DMS 273 (cell line): ENCODE results near the gene IGF1.

ENCODE experiments used
- DNase-seq: peaks from one replicate; lab custom pipeline; 2025; ENCODE audit not compliant: unreplicated experiment; lab: John Stamatoyannopoulos, UW

Gene IGF1

GRCh38 chr12:102480406-102480805, at the start of gene IGF1:
Gene IGF1 (minus strand): TSS chr12:102480563. CDS start chr12:102480381, 182 bp downstream.
- DNase-seq = peak; percentile 51

GRCh38 chr12:102528111-102528510, 47.7 kb upstream of the IGF1 start:
- DNase-seq = no peak

- no peak for DNase-seq
Observed at GRCh38 chr12:102527171-102527720, 46.9 kb upstream of the IGF1 start.

- DNase-seq = no peak
Observed at GRCh38 chr12:102526656-102527055, 46.3 kb upstream of the IGF1 start.

GRCh38 chr12:102522768-102523167, 42.4 kb upstream of the IGF1 start:
- no peak for DNase-seq

GRCh38 chr12:102521662-102522277, 41.4 kb upstream of the IGF1 start:
- DNase-seq = no peak

GRCh38 chr12:102518871-102519270, 38.5 kb upstream of the IGF1 start:
- no peak for DNase-seq

- no peak for DNase-seq
Observed at GRCh38 chr12:102514696-102515095, 34.3 kb upstream of the IGF1 start.

GRCh38 chr12:102513739-102514138, 33.4 kb upstream of the IGF1 start:
- no peak for DNase-seq

- DNase-seq = no peak
Observed at GRCh38 chr12:102513272-102513671, 32.9 kb upstream of the IGF1 start.

- DNase-seq = no peak
Observed at GRCh38 chr12:102512523-102512922, 32.2 kb upstream of the IGF1 start.

GRCh38 chr12:102511575-102511974, 31.2 kb upstream of the IGF1 start:
- no peak for DNase-seq

- DNase-seq = no peak
Observed at GRCh38 chr12:102510463-102510862, 30.1 kb upstream of the IGF1 start.

- DNase-seq = no peak
Observed at GRCh38 chr12:102510031-102510430, 29.7 kb upstream of the IGF1 start.

GRCh38 chr12:102509123-102509626, 28.8 kb upstream of the IGF1 start:
- DNase-seq = no peak

- DNase-seq = no peak
Observed at GRCh38 chr12:102508052-102508451, 27.7 kb upstream of the IGF1 start.

GRCh38 chr12:102507301-102507700, 26.9 kb upstream of the IGF1 start:
- DNase-seq = no peak

- DNase-seq = no peak
Observed at GRCh38 chr12:102504871-102505270, 24.5 kb upstream of the IGF1 start.

- no peak for DNase-seq
Observed at GRCh38 chr12:102504280-102504679, 23.9 kb upstream of the IGF1 start.

- no peak for DNase-seq
Observed at GRCh38 chr12:102503831-102504230, 23.5 kb upstream of the IGF1 start.

GRCh38 chr12:102503056-102503681, 22.8 kb upstream of the IGF1 start:
- DNase-seq = no peak

GRCh38 chr12:102501773-102502172, 21.4 kb upstream of the IGF1 start:
- DNase-seq = no peak
